SK-N-SH treated with all-trans-retinoic acid at 6 μM for 48 hours (cell line): ENCODE measurements around the gene ETS1.

Experiments used
- ATAC-seq: fragments of 200-7000 bp; cut with Tn5 transposase; 3 replicates; pipeline ENCODE4 v1.9.1; 2020; ENCODE audit warnings: mild to moderate bottlenecking, moderate library complexity
- ARNTL ChIP-seq: fragments of 450-650 bp; formaldehyde crosslinking; IDR thresholded peaks from 2 replicates; pipeline ENCODE4 v1.5.0; 2020; ENCODE audit warnings: low read depth, mild to moderate bottlenecking, moderate library complexity, borderline replicate concordance
- BACH2 ChIP-seq: fragments of 250-450 bp; sonication (Bioruptor Pico); IDR thresholded peaks from 2 replicates; pipeline ENCODE4 v1.9.0; 2021; ENCODE audit warnings: mild to moderate bottlenecking, borderline replicate concordance
- ESRRG ChIP-seq: fragments of 250-450 bp; sonication (Bioruptor Pico); IDR thresholded peaks from 2 replicates; pipeline ENCODE4 v1.6.1; 2021; ENCODE audit warnings: mild to moderate bottlenecking
- GLIS3 ChIP-seq: fragments of 250-450 bp; sonication (Bioruptor Pico); IDR thresholded peaks from 2 replicates; pipeline ENCODE4 v1.5.0; 2020; ENCODE audit warnings: mild to moderate bottlenecking, moderate library complexity
- ISL1 ChIP-seq: fragments of 250-450 bp; sonication (Bioruptor Pico); IDR thresholded peaks from 2 replicates; pipeline ENCODE4 v2.1.2; 2022; ENCODE audit warnings: mild to moderate bottlenecking, moderate library complexity
- OSR1 ChIP-seq: fragments of 250-450 bp; sonication (Bioruptor Pico); IDR thresholded peaks from 2 replicates; pipeline ENCODE4 v1.8.0; 2022; ENCODE audit warnings: moderate library complexity, mild to moderate bottlenecking, inconsistent platforms
- PPARA ChIP-seq: fragments of 250-450 bp; sonication (Bioruptor Pico); IDR thresholded peaks from 2 replicates; pipeline ENCODE4 v1.5.0; 2020; ENCODE audit warnings: mild to moderate bottlenecking, borderline replicate concordance
- RARB ChIP-seq: fragments of 250-450 bp; sonication (Bioruptor Pico); IDR thresholded peaks from 2 replicates; pipeline ENCODE4 v1.8.0; 2021; ENCODE audit warnings: mild to moderate bottlenecking, moderate library complexity
- SNAI2 ChIP-seq: fragments of 250-450 bp; sonication (Bioruptor Pico); IDR thresholded peaks from 2 replicates; pipeline ENCODE4 v1.5.0; 2020; ENCODE audit warnings: mild to moderate bottlenecking, moderate library complexity
- TCF4 ChIP-seq: fragments of 250-450 bp; sonication (Bioruptor Pico); IDR thresholded peaks from 2 replicates; pipeline ENCODE4 v1.8.0; 2021; ENCODE audit warnings: mild to moderate bottlenecking, moderate library complexity, borderline replicate concordance
- ZC3H10 ChIP-seq: fragments of 250-450 bp; sonication (Bioruptor Pico); IDR thresholded peaks from 2 replicates; pipeline ENCODE4 v1.5.1; 2021; ENCODE audit warnings: mild to moderate bottlenecking, moderate library complexity
- ZFP3 ChIP-seq: fragments of 250-450 bp; sonication (Bioruptor Pico); IDR thresholded peaks from 2 replicates; pipeline ENCODE4 v1.5.0; 2020; ENCODE audit warnings: mild to moderate bottlenecking, moderate library complexity
- ZNF565 ChIP-seq: fragments of 450-650 bp; formaldehyde crosslinking; conservative IDR thresholded peaks from 2 replicates; pipeline ENCODE4 v1.5.0; 2020; ENCODE audit warnings: low read depth, mild to moderate bottlenecking, moderate library complexity
- ZNF70 ChIP-seq: fragments of 450-650 bp; formaldehyde crosslinking; IDR thresholded peaks from 2 replicates; pipeline ENCODE4 v1.5.0; 2020; ENCODE audit warnings: mild to moderate bottlenecking, moderate library complexity
- ZNF8 ChIP-seq: fragments of 450-650 bp; formaldehyde crosslinking; IDR thresholded peaks from 2 replicates; pipeline ENCODE4 v1.5.0; 2020; ENCODE audit warnings: mild to moderate bottlenecking, moderate library complexity
- TF ChIP-seq, protein P1 (sequence below): fragments of 250-450 bp; sonication (Bioruptor Pico); IDR thresholded peaks from 2 replicates; pipeline ENCODE4 v1.5.1; 2021; ENCODE audit warnings: mild to moderate bottlenecking, moderate library complexity
- TF ChIP-seq, protein P2 (sequence below): fragments of 250-450 bp; sonication (Bioruptor Pico); IDR thresholded peaks from 2 replicates; pipeline ENCODE4 v1.5.0; 2020; ENCODE audit warnings: mild to moderate bottlenecking, moderate library complexity
- TF ChIP-seq, protein P3 (sequence below): fragments of 250-450 bp; sonication (Bioruptor Pico); IDR thresholded peaks from 2 replicates; pipeline ENCODE4 v1.5.1; 2020; ENCODE audit warnings: low read depth, mild to moderate bottlenecking, moderate library complexity
- TF ChIP-seq, protein P4 (sequence below): fragments of 250-450 bp; sonication (Bioruptor Pico); IDR thresholded peaks from 2 replicates; pipeline ENCODE4 v1.8.0; 2021; ENCODE audit warnings: low read depth, mild to moderate bottlenecking, moderate library complexity, borderline replicate concordance
- TF ChIP-seq, protein P5 (sequence below): fragments of 250-450 bp; sonication (Bioruptor Pico); IDR thresholded peaks from 2 replicates; pipeline ENCODE4 v1.8.0; 2020; ENCODE audit warnings: mild to moderate bottlenecking, moderate library complexity, borderline replicate concordance

Gene ETS1

DNA sequence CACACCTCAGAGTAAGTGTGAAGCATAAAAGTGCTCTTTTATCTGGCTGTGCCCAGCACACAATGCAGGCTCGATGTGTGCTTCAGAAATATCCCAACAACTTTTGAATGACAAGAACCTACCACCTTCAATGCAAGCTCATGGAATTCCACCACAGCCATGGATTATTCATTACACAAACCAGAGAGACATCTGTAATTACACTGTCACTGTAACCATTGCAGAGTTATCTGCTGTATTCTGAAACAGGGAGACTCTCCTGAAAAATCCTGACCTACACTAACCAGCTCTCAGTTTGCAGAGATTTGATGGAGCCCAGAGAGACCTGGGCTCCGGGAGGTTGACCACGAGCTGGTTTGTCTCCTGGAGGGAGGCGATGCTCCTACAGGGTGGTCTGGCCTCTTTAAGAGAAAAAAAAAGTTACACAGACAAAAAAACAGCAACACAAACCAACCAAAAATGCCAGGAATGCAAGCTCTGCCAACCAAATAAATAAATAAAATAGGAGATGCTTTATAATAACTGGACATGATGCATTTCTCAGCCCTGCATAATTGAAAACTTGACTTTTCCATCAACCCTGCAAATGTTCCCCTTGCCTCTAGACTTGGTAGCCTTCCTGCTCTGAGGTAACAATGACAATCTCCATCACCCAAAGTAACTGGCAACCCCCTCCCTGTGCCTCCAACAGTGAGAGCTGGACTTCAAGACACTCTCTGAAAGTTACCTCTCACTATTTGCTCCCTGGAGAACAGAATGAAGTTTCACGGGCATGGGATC lies 69.7 kb downstream of the ETS1 start:
- ATAC-seq: peak; percentile 10
- TF ChIP-seq ESRRG (CRISPR knock-in tag) (no peak), GLIS3 (no peak), ZFP3 (CRISPR knock-in tag) (peak; percentile 80; the same call in 1 of the 2 replicates), ISL1 (peak; percentile 46; the same call in 1 of the 2 replicates)
- TF ChIP-seq, all 23 proteins: peak for 2

DNA sequence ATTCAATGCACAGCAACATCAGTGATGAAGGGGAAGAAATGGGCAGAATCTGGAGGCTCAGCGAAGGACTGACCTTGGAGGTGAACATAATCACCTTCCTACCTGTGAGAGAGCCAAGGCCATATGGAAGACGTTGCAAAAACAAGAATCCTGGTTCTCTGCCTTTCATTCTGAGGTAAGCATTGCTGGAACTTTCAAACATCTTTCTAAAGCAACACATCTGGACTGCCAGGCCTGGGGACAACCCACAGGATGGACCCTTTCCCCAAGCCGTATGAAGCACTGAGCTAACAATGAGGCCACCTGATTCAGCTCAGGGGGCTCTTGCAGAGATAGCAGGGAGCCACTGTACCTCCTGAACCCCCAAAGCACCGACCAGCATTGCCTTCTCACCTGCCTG lies 70.5 kb downstream of the ETS1 start:
- no peak for ATAC-seq
- TF ChIP-seq ZNF565 (CRISPR knock-in tag): no peak
- no peak for TF ChIP-seq OSR1
- TF ChIP-seq PPARA: no peak
- TF ChIP-seq ZNF8 (CRISPR knock-in tag): no peak
- TF ChIP-seq BACH2 (CRISPR knock-in tag): no peak
- TF ChIP-seq, protein P1, sequence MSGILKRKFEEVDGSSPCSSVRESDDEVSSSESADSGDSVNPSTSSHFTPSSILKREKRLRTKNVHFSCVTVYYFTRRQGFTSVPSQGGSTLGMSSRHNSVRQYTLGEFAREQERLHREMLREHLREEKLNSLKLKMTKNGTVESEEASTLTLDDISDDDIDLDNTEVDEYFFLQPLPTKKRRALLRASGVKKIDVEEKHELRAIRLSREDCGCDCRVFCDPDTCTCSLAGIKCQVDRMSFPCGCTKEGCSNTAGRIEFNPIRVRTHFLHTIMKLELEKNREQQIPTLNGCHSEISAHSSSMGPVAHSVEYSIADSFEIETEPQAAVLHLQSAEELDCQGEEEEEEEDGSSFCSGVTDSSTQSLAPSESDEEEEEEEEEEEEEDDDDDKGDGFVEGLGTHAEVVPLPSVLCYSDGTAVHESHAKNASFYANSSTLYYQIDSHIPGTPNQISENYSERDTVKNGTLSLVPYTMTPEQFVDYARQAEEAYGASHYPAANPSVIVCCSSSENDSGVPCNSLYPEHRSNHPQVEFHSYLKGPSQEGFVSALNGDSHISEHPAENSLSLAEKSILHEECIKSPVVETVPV (CRISPR knock-in tag): no peak
- TF ChIP-seq, protein P2, sequence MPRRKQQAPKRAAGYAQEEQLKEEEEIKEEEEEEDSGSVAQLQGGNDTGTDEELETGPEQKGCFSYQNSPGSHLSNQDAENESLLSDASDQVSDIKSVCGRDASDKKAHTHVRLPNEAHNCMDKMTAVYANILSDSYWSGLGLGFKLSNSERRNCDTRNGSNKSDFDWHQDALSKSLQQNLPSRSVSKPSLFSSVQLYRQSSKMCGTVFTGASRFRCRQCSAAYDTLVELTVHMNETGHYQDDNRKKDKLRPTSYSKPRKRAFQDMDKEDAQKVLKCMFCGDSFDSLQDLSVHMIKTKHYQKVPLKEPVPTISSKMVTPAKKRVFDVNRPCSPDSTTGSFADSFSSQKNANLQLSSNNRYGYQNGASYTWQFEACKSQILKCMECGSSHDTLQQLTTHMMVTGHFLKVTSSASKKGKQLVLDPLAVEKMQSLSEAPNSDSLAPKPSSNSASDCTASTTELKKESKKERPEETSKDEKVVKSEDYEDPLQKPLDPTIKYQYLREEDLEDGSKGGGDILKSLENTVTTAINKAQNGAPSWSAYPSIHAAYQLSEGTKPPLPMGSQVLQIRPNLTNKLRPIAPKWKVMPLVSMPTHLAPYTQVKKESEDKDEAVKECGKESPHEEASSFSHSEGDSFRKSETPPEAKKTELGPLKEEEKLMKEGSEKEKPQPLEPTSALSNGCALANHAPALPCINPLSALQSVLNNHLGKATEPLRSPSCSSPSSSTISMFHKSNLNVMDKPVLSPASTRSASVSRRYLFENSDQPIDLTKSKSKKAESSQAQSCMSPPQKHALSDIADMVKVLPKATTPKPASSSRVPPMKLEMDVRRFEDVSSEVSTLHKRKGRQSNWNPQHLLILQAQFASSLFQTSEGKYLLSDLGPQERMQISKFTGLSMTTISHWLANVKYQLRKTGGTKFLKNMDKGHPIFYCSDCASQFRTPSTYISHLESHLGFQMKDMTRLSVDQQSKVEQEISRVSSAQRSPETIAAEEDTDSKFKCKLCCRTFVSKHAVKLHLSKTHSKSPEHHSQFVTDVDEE (CRISPR knock-in tag): no peak
- TF ChIP-seq, all 23 proteins: peak for 0

DNA sequence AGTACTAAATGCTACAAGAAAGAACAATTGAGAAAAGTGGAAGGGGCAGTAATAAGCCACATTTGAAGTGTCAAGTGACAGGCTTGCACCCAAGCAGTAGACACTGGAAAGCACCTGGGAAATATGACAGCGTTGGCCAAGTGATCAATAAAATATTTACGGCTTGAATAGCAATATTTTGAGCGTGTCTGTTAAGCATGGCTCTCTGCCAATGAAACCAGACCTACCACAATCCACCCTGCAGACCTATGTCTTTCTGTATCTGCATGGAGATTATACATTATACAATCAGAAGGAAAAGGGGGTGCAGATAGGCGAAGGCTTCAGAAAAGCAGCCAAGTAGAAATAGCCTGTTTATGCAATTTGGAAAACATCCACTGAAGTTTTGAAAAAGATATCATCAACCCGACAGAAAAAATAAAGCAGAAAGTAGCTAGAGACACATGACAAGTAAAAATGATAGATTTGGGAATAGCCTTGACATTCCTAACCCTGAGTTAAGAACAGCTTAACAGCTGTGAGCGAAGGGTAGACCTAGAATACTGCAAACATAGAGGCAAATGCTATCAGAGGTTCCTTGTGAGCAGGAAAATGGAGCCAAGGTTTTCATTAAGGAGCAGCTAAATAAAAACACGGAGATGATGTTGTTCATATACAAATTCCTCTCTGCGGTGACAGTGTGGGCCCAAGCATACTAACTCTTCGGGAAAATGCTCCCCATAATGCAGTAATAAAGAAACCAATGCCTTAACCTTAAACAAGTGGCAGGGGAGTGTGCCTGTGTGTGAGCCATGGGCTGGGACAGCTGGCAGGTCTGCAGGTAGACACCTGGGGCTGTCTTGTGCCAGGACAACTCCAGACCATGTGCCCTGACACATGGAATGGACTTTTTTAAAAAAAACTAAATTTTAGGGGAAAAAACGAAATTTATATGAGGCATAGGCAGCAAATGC lies 71.3 kb downstream of the ETS1 start:
- TF ChIP-seq ZC3H10 (CRISPR knock-in tag) (no peak), TCF4 (CRISPR knock-in tag) (no peak), SNAI2 (CRISPR knock-in tag) (no peak), ZNF70 (CRISPR knock-in tag) (no peak), ZNF565 (CRISPR knock-in tag) (no peak), ZNF8 (CRISPR knock-in tag) (no peak)

DNA sequence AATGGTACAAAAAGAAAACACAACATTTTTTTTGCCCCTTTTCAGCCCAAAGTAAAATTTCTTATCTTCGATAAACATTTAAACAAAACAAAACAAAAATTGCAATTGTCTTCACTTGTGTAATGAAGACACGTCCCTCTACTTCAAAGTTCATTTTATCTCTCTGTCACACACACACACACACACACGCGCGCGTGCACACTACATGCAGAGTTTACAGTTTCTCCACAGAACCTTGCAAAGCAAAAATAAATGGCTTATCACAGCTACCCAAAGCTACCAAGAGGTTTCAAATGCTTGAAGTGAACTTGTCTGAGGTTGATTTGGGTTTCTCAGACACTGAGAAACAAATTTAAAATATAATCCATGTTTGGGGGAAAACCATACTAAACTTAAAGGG lies 72.3 kb downstream of the ETS1 start:
- ATAC-seq: no peak
- TF ChIP-seq BACH2 (CRISPR knock-in tag) (no peak), ZNF8 (CRISPR knock-in tag) (no peak), GLIS3 (no peak), RARB (CRISPR knock-in tag) (no peak), ISL1 (no peak), ARNTL (no peak), ZFP3 (CRISPR knock-in tag) (no peak)
- TF ChIP-seq, protein P3, sequence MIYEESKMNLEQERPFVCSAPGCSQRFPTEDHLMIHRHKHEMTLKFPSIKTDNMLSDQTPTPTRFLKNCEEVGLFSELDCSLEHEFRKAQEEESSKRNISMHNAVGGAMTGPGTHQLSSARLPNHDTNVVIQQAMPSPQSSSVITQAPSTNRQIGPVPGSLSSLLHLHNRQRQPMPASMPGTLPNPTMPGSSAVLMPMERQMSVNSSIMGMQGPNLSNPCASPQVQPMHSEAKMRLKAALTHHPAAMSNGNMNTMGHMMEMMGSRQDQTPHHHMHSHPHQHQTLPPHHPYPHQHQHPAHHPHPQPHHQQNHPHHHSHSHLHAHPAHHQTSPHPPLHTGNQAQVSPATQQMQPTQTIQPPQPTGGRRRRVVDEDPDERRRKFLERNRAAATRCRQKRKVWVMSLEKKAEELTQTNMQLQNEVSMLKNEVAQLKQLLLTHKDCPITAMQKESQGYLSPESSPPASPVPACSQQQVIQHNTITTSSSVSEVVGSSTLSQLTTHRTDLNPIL: no peak
- TF ChIP-seq, protein P4, sequence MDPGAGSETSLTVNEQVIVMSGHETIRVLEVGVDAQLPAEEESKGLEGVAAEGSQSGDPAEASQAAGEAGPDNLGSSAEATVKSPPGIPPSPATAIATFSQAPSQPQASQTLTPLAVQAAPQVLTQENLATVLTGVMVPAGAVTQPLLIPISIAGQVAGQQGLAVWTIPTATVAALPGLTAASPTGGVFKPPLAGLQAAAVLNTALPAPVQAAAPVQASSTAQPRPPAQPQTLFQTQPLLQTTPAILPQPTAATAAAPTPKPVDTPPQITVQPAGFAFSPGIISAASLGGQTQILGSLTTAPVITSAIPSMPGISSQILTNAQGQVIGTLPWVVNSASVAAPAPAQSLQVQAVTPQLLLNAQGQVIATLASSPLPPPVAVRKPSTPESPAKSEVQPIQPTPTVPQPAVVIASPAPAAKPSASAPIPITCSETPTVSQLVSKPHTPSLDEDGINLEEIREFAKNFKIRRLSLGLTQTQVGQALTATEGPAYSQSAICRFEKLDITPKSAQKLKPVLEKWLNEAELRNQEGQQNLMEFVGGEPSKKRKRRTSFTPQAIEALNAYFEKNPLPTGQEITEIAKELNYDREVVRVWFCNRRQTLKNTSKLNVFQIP (CRISPR knock-in tag): no peak
- TF ChIP-seq, protein P1 (CRISPR knock-in tag): no peak
- TF ChIP-seq, protein P5, sequence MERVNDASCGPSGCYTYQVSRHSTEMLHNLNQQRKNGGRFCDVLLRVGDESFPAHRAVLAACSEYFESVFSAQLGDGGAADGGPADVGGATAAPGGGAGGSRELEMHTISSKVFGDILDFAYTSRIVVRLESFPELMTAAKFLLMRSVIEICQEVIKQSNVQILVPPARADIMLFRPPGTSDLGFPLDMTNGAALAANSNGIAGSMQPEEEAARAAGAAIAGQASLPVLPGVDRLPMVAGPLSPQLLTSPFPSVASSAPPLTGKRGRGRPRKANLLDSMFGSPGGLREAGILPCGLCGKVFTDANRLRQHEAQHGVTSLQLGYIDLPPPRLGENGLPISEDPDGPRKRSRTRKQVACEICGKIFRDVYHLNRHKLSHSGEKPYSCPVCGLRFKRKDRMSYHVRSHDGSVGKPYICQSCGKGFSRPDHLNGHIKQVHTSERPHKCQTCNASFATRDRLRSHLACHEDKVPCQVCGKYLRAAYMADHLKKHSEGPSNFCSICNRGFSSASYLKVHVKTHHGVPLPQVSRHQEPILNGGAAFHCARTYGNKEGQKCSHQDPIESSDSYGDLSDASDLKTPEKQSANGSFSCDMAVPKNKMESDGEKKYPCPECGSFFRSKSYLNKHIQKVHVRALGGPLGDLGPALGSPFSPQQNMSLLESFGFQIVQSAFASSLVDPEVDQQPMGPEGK (CRISPR knock-in tag): no peak
- TF ChIP-seq, protein P2 (CRISPR knock-in tag): no peak

More for the DNA sequence above, 71.3 kb downstream of the ETS1 start:
- no peak for ATAC-seq
